ENCODE data around the gene VGLL3. TPM values are rescaled to one million over a fixed set of nuclear protein-coding genes. Genes with fewer than 3 reads are reported as not detected.
"Not testable (repeated sequence)": the region's sequence is repeated elsewhere in the genome, so short reads cannot be mapped to it uniquely, and the experiment has no call there.

The VGLL3 gene
- total RNA-seq, 2 donors from 2014 or later: 45.6 to 80.0 TPM

DNA sequence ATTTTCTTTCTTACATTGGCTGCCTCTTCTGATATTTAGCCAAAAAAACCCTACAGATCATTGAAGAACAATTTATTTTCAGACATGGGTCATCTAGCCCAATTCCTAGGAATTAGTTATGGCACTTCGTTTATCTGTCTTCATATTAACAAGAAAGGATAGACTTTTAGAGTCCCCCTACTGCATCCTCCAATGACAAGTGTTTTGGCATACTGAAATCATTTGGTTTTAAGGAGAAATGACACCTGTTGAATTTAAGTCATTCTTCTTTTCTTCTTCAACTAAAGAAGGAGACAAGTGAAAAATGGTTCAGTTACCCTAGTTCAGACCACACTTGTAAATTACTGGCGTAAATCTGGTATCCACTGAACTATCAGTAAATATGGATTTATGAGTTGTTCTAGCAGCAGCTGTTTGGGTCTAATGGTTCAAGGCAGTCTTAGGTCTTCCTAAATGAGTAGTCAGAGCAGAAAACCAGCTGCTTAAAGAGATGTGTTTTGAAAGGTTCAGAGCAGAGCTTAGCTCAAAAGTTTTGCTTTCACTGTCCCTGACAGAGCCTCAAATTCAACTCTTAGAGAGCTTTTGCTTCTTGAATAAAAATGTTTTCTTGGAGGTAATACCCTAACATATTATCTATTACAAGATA, 5.6 kb downstream of the VGLL3 start:
- Histone ChIP-seq H3K9me3 (no peaks in the 10 kb centered on the region), H3K4me3 (peak overlapping the region; percentile 55), H3K27ac (peak overlapping the region; percentile 51 to 78), H3K4me1 (ENCODE audit: control insufficient read depth in 1 of 2, low read depth in 2 of 2) (peaks cover 48 to 73% of the 10 kb centered on the region in 2 donors), H3K36me3 (no peaks in the 10 kb centered on the region), H3K27me3 (replicated peaks; ENCODE audit: insufficient read depth) (no peaks in the 10 kb centered on the region)
- no peak for DNase-seq (ENCODE audit: low spot score)
- TF ChIP-seq, protein P1, sequence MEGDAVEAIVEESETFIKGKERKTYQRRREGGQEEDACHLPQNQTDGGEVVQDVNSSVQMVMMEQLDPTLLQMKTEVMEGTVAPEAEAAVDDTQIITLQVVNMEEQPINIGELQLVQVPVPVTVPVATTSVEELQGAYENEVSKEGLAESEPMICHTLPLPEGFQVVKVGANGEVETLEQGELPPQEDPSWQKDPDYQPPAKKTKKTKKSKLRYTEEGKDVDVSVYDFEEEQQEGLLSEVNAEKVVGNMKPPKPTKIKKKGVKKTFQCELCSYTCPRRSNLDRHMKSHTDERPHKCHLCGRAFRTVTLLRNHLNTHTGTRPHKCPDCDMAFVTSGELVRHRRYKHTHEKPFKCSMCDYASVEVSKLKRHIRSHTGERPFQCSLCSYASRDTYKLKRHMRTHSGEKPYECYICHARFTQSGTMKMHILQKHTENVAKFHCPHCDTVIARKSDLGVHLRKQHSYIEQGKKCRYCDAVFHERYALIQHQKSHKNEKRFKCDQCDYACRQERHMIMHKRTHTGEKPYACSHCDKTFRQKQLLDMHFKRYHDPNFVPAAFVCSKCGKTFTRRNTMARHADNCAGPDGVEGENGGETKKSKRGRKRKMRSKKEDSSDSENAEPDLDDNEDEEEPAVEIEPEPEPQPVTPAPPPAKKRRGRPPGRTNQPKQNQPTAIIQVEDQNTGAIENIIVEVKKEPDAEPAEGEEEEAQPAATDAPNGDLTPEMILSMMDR (IDR thresholded peaks at IDR 0.05): no peak
- no peak for ATAC-seq (ENCODE audit: insufficient number of reproducible peaks, low FRiP score, low read depth)

DNA sequence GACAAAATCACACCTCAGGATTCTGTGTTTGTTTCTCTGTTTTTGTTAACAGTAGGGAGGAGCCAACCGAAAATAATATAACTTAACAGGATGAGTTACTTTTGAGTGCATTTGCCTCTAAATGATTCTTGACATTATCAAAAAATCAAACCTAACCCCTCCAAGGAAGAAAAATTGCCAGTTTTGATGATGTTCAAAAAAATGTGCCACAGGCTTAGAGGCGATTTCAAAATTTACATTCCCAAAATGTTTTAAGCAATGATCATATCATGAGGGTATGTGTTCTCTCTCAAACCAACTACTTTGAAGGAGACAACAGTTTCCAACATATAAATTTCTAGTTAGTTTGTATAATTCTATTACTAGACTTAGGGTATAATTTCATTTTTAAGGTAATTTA, 6.7 kb downstream of the VGLL3 start:
- no peak for DNase-seq (ENCODE audit: low spot score)
- Histone ChIP-seq H3K27ac (peak overlapping the region; percentile 74 to 78), H3K4me1 (ENCODE audit: control insufficient read depth in 1 of 2, low read depth in 2 of 2) (peaks cover 47 to 72% of the 10 kb centered on the region in 2 donors), H3K36me3 (no peaks in the 10 kb centered on the region), H3K4me3 (peak overlapping the region; percentile 3), H3K9me3 (no peaks in the 10 kb centered on the region), H3K27me3 (replicated peaks; ENCODE audit: insufficient read depth) (no peaks in the 10 kb centered on the region)
- no peak for ATAC-seq (ENCODE audit: insufficient number of reproducible peaks, low FRiP score, low read depth)
- TF ChIP-seq, protein P1 (IDR thresholded peaks at IDR 0.05): no peak

DNA sequence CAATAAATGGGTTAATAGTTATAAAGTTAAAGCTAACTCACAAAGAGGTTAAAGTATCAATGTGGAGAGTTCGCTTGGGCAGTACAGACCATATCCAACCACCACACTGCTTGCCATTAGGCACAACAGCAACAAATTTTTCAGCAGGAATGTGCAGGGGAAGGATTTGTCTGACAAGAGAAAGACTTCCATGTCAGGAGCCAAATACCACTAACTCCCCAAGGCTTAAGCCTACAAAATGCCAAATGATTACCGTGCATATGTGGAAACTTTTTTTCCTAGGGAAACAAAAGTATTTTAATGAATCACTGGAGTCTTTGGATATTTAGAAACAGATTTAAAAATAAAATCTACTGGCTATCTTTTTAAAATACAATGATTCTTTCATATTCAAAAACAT, 8.1 kb downstream of the VGLL3 start:
- Histone ChIP-seq H3K27me3 (replicated peaks; ENCODE audit: insufficient read depth) (no peaks in the 10 kb centered on the region), H3K4me3 (peak overlapping the region; percentile 46), H3K27ac (peak overlapping the region; percentile 74 to 78), H3K4me1 (ENCODE audit: control insufficient read depth in 1 of 2, low read depth in 2 of 2) (peaks cover 41 to 63% of the 10 kb centered on the region in 2 donors), H3K9me3 (no peaks in the 10 kb centered on the region), H3K36me3 (no peaks in the 10 kb centered on the region)
- TF ChIP-seq, protein P1 (IDR thresholded peaks at IDR 0.05): no peak
- DNase-seq (ENCODE audit: low spot score): no peak
- ATAC-seq (ENCODE audit: insufficient number of reproducible peaks, low FRiP score, low read depth): peak; percentile 40

DNA sequence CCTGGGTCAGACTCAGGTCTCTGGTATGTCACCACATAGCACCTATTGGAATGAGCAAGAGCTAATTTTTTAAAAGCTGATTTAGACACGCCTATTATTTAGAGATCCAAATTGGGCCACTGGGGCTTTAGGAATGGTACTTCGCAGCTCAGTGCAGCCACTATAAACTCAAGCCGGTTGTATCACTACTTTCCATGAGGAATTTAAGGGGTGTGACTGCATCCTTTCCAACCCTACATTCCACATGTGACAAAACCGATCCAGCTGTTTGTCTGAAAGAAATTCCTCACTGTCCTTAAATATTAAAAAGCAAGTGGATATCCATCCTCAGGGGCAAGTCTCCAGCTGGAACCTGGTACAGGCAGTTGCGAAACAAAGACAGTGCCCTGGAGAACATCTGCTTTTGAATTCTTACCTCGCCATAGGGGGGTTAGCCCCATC, 12.8 kb downstream of the VGLL3 start:
- H3K27me3 ChIP-seq (replicated peaks; ENCODE audit: insufficient read depth): no peaks in the 10 kb centered on the region
- H3K9me3 ChIP-seq: no peaks in the 10 kb centered on the region
- no peak overlapping the region for H3K4me3 ChIP-seq
- peaks cover 15 to 16% of the 10 kb centered on the region in 2 donors for H3K4me1 ChIP-seq (ENCODE audit: control insufficient read depth in 1 of 2, low read depth in 2 of 2)
- DNase-seq (ENCODE audit: low spot score) (no peak), ATAC-seq (ENCODE audit: insufficient number of reproducible peaks, low FRiP score, low read depth) (no peak)
- no peaks in the 10 kb centered on the region for H3K36me3 ChIP-seq
- no peak overlapping the region for H3K27ac ChIP-seq
- TF ChIP-seq, protein P1 (IDR thresholded peaks at IDR 0.05): no peak

DNA sequence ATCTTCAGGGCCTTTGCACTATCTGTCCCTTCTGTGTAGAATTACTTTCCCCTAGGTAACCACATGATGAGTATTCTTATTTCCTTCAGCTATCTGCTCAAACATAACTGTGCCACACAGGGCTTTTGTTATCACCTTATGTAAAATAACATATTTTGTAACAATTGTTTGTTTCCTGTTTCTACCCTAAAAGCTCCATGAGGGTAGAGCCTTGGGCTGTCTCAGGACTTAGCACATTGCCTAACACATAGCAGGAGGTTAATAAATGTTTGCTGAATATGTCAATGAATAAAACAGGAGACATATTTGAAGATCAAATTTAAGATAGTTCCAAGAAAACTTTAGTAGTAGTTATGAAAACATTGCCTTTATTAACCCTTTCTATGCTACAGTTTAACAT, 14.7 kb downstream of the VGLL3 start:
- TF ChIP-seq, protein P1 (IDR thresholded peaks at IDR 0.05): no peak
- Histone ChIP-seq H3K36me3 (no peaks in the 10 kb centered on the region), H3K27ac (no peak overlapping the region), H3K9me3 (no peaks in the 10 kb centered on the region), H3K4me3 (no peak overlapping the region), H3K4me1 (ENCODE audit: control insufficient read depth in 1 of 2, low read depth in 2 of 2) (peaks cover 0 to 5% of the 10 kb centered on the region in 2 donors), H3K27me3 (replicated peaks; ENCODE audit: insufficient read depth) (no peaks in the 10 kb centered on the region)
- no peak for DNase-seq (ENCODE audit: low spot score)
- no peak for ATAC-seq (ENCODE audit: insufficient number of reproducible peaks, low FRiP score, low read depth)

DNA sequence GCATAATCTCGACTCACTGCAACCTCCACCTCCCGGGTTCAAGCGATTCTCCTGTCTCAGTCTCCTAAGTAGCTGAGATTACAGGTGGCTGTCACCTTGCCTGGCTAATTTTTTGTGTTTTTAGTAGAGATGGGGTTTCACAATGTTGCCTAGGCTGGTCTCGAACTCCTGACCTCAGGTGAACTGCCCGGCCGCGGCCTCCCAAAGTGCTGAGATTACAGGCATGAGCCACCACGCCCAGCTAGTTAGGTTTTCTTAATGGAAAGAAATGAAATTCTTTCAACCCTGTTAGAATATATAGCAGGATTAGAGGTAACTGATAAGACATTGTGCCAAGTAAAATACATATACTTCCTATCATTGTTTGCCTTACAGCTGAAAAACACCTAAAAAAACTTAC, 16.8 kb downstream of the VGLL3 start:
- H3K36me3 ChIP-seq; H3K9me3 ChIP-seq; ATAC-seq (ENCODE audit: insufficient number of reproducible peaks, low FRiP score, low read depth); H3K4me1 ChIP-seq (ENCODE audit: control insufficient read depth in 1 of 2, low read depth in 2 of 2); H3K4me3 ChIP-seq; H3K27me3 ChIP-seq (replicated peaks; ENCODE audit: insufficient read depth); H3K27ac ChIP-seq; DNase-seq (ENCODE audit: low spot score): not testable (repeated sequence)
